Neural cell (in vitro differentiated cells): ENCODE data around the gene ADRA2B. TPM values are rescaled to one million over a fixed set of nuclear protein-coding genes. Genes with fewer than 3 reads are reported as not detected.

Experiments used
- H2AFZ ChIP-seq: fragments of 200-600, 300-800 bp; sonication (generic), shearing (Covaris generic); 2 replicates; pipeline ENCODE4 v1.6.0; 2014; ENCODE audit warnings: low read depth, mild to moderate bottlenecking, antibody characterized with exemption, low read length, moderate library complexity
- H3F3A ChIP-seq: fragments of 200-600 bp; shearing (Covaris generic); 2 replicates; pipeline ENCODE4 v1.6.1; 2016; ENCODE audit warnings: mild to moderate bottlenecking, moderate library complexity, mixed read lengths, antibody characterized with exemption, low read length; ENCODE audit not compliant: insufficient read depth, poor library complexity, severe bottlenecking
- H3K27ac ChIP-seq: fragments of 200-600, 300-800 bp; sonication (generic), shearing (Covaris generic); 2 replicates; pipeline ENCODE4 v1.5.1; 2014; ENCODE audit warnings: mild to moderate bottlenecking, low read length, moderate library complexity
- H3K27me3 ChIP-seq: fragments of 300-800, 200-600 bp; sonication (generic), shearing (Covaris generic); 2 replicates; pipeline ENCODE4 v1.6.0; 2014; ENCODE audit warnings: mild to moderate bottlenecking, low read depth, low read length, moderate library complexity; ENCODE audit not compliant: insufficient read depth
- H3K36me3 ChIP-seq: fragments of 300-800, 200-600 bp; sonication (generic), shearing (Covaris generic); 2 replicates; pipeline ENCODE4 v1.5.1; 2014; ENCODE audit warnings: mild to moderate bottlenecking, antibody characterized with exemption, low read length, moderate library complexity; ENCODE audit not compliant: insufficient read depth
- H3K4me2 ChIP-seq: fragments of 300-800, 200-600 bp; sonication (generic), shearing (Covaris generic); 2 replicates; pipeline ENCODE4 v1.6.0; 2014; ENCODE audit warnings: mild to moderate bottlenecking, low read length
- H3K4me3 ChIP-seq: fragments of 300-800, 200-600 bp; sonication (generic), shearing (Covaris generic); 2 replicates; pipeline ENCODE4 v1.5.1; 2014; ENCODE audit warnings: mild to moderate bottlenecking, low read length, moderate library complexity
- H3K79me2 ChIP-seq: fragments of 200-600 bp; shearing (Covaris generic); replicated peaks from 2 replicates; pipeline ENCODE4 v1.6.0; 2014; ENCODE audit warnings: mild to moderate bottlenecking, low read length, moderate library complexity; ENCODE audit not compliant: insufficient read depth
- H3K9ac ChIP-seq: fragments of 300-800, 200-600 bp; sonication (generic), shearing (Covaris generic); 2 replicates; pipeline ENCODE4 v1.6.1; 2016; ENCODE audit warnings: mild to moderate bottlenecking, low read length, mixed read lengths
- H3K9me2 ChIP-seq: fragments of 200-600 bp; shearing (Covaris generic); 2 replicates; pipeline ENCODE4 v1.6.1; 2016; ENCODE audit warnings: mild to moderate bottlenecking, low read length, mixed read lengths; ENCODE audit not compliant: insufficient read depth
- H3K9me3 ChIP-seq: fragments of 200-600, 300-800 bp; sonication (generic), shearing (Covaris generic); 2 replicates; pipeline ENCODE4 v1.6.1; 2016; ENCODE audit warnings: mild to moderate bottlenecking, mixed run types, low read length, moderate library complexity, mixed read lengths
- H4K20me1 ChIP-seq: fragments of 200-600 bp; shearing (Covaris generic); 2 replicates; pipeline ENCODE4 v1.6.1; 2016; ENCODE audit warnings: mild to moderate bottlenecking, mixed run types; ENCODE audit not compliant: insufficient read depth
- EP300 ChIP-seq: fragments of 450-650 bp; conservative IDR thresholded peaks from 2 replicates; pipeline ENCODE4 v1.6.1; 2014; ENCODE audit warnings: antibody characterized with exemption, mild to moderate bottlenecking, moderate library complexity; ENCODE audit not compliant: poor library complexity, severe bottlenecking
- EZH2 ChIP-seq: fragments of 200-600, 300-800 bp; shearing (Covaris generic), sonication (generic); IDR thresholded peaks from 2 replicates; pipeline ENCODE4 v1.6.1; 2014; ENCODE audit warnings: antibody characterized with exemption, low read length, borderline replicate concordance, mild to moderate bottlenecking; ENCODE audit not compliant: insufficient read depth, poor library complexity, severe bottlenecking
- MXI1 ChIP-seq: fragments of 450-650 bp; conservative IDR thresholded peaks from 2 replicates; pipeline ENCODE4 v1.6.1; 2014; ENCODE audit warnings: antibody characterized with exemption, mild to moderate bottlenecking; ENCODE audit not compliant: poor library complexity, severe bottlenecking
- POLR2AphosphoS5 ChIP-seq: IDR thresholded peaks from 2 replicates; pipeline ENCODE4 v1.6.1; 2012
- RAD21 ChIP-seq: fragments of 450-650 bp; conservative IDR thresholded peaks from 2 replicates; pipeline ENCODE4 v1.6.1; 2014; ENCODE audit warnings: antibody characterized with exemption, mild to moderate bottlenecking, moderate library complexity
- REST ChIP-seq: IDR thresholded peaks from 2 replicates; pipeline ENCODE4 v1.6.1; 2012; ENCODE audit warnings: borderline replicate concordance
- SMC3 ChIP-seq: fragments of 450-650 bp; conservative IDR thresholded peaks from 2 replicates; pipeline ENCODE4 v1.6.1; 2014; ENCODE audit warnings: antibody characterized with exemption, mild to moderate bottlenecking, moderate library complexity; ENCODE audit not compliant: poor library complexity
- TAF1 ChIP-seq: IDR thresholded peaks from 2 replicates; pipeline ENCODE4 v1.6.1; 2012; ENCODE audit warnings: low read depth
- polyA plus RNA-seq: library from polyadenylated mRNA; depleted of rRNA; stranded (reverse); fragments of >200 nt; gene quantifications from 2 replicates; pipeline ENCODE4 v1.2.3, GENCODE V29; 2014
- TF ChIP-seq, protein P1 (sequence below): fragments of 450-650 bp; IDR thresholded peaks from 2 replicates; pipeline ENCODE4 v1.5.1; 2014; ENCODE audit warnings: antibody characterized with exemption, mild to moderate bottlenecking, moderate library complexity; ENCODE audit not compliant: poor library complexity, severe bottlenecking

ADRA2B gene
- polyA plus RNA-seq, 1 donor from 2014 or later, result not detected

- Histone ChIP-seq H3K36me3 (no peaks in the 10 kb centered on the region), H3K79me2 (no peaks in the 10 kb centered on the region), H3K9ac (no peak overlapping the region), H3K4me2 (no peak overlapping the region), H3F3A (no peaks in the 10 kb centered on the region), H3K27ac (no peak overlapping the region), H3K27me3 (no peaks in the 10 kb centered on the region), H3K4me3 (no peak overlapping the region), H3K9me2 (no peaks in the 10 kb centered on the region), H3K9me3 (no peaks in the 10 kb centered on the region), H4K20me1 (no peaks in the 10 kb centered on the region), H2AFZ (no peak overlapping the region)
- TF ChIP-seq MXI1, result no peak
- no peak for TF ChIP-seq EZH2
- TF ChIP-seq SMC3, result no peak
- TF ChIP-seq RAD21, result no peak
These were observed 8.2 kb downstream of the ADRA2B start for GRCh38 chr2:96108151-96108540.

DNA sequence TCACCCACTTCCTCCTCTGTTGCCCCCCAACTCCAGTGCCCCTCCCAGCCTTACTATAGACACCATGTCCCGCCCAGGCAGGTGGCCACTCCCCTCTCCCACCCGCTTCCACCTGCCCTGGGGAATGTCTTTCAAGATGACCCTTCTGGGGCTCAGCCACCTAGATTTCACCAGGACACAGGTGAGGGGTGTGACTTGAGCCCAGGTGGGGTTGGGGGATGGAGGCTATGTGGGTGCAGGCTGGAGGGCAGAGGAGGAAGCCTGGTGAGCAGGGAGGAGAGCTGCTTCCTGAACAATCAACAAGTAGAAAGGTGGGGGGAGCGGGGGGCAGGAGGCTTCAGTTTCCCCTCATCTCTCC is 8.7 kb downstream of the ADRA2B start:
- no peak overlapping the region for H3K4me2 ChIP-seq
- no peaks in the 10 kb centered on the region for H3K27me3 ChIP-seq
- no peaks in the 10 kb centered on the region for H3K9me3 ChIP-seq
- TF ChIP-seq POLR2AphosphoS5 (no peak), EZH2 (no peak), RAD21 (no peak), EP300 (no peak), SMC3 (no peak), TAF1 (no peak), MXI1 (no peak), REST (no peak)
- TF ChIP-seq, protein P1, sequence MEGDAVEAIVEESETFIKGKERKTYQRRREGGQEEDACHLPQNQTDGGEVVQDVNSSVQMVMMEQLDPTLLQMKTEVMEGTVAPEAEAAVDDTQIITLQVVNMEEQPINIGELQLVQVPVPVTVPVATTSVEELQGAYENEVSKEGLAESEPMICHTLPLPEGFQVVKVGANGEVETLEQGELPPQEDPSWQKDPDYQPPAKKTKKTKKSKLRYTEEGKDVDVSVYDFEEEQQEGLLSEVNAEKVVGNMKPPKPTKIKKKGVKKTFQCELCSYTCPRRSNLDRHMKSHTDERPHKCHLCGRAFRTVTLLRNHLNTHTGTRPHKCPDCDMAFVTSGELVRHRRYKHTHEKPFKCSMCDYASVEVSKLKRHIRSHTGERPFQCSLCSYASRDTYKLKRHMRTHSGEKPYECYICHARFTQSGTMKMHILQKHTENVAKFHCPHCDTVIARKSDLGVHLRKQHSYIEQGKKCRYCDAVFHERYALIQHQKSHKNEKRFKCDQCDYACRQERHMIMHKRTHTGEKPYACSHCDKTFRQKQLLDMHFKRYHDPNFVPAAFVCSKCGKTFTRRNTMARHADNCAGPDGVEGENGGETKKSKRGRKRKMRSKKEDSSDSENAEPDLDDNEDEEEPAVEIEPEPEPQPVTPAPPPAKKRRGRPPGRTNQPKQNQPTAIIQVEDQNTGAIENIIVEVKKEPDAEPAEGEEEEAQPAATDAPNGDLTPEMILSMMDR, result no peak
- no peaks in the 10 kb centered on the region for H3F3A ChIP-seq
- H4K20me1 ChIP-seq, result no peaks in the 10 kb centered on the region
- H3K9me2 ChIP-seq, result no peaks in the 10 kb centered on the region
- H3K27ac ChIP-seq, result no peak overlapping the region
- H3K4me3 ChIP-seq, result no peak overlapping the region
- H3K79me2 ChIP-seq, result no peaks in the 10 kb centered on the region
- no peak overlapping the region for H2AFZ ChIP-seq
- H3K9ac ChIP-seq, result no peak overlapping the region
- H3K36me3 ChIP-seq, result no peaks in the 10 kb centered on the region
